ENCODE measurements around the gene HSCB. TPM values are rescaled to one million over a fixed set of nuclear protein-coding genes. Genes with fewer than 3 reads are reported as not detected.

Gene HSCB
- total RNA-seq, 1 experiment from 2014 or later = 22.5 TPM

DNA sequence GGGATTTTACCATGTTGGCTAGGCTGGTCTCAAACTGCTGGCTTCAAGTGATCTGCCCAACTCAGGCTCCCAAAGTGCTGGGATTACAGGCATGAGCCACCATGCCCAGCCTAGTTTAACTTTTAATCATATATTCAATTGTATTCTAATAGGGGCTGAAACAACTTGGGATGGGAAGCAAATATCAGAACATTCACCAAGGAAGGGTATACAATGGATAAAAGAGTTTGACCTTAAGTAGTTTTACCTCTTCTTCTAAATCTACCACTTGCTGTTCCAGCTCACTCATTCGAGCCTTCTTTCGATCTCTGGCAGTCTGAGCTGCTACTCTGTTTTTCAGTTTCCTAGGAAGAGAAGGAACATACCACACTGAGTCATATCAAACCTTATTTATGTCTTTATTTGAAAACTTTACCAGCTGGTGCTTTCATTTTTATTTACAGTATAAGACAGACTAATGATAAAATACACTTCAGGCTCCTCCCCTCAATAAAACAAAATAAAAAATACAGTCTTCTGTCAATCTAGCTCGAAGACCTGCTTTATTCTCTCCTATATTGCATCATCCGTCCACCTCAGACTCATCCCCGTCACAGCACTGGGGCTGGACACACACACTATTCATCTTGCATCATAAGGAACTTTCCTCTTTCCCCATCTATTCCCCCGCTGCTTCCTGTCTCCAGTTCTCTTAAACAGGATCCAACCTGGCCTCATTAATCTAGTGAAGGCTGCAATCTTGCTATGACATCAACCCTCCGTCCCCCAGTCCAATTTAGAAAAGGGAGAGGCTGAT lies 57.2 kb downstream of the HSCB start:
- BruUV-seq (replicated peaks) = no TSS peak

DNA sequence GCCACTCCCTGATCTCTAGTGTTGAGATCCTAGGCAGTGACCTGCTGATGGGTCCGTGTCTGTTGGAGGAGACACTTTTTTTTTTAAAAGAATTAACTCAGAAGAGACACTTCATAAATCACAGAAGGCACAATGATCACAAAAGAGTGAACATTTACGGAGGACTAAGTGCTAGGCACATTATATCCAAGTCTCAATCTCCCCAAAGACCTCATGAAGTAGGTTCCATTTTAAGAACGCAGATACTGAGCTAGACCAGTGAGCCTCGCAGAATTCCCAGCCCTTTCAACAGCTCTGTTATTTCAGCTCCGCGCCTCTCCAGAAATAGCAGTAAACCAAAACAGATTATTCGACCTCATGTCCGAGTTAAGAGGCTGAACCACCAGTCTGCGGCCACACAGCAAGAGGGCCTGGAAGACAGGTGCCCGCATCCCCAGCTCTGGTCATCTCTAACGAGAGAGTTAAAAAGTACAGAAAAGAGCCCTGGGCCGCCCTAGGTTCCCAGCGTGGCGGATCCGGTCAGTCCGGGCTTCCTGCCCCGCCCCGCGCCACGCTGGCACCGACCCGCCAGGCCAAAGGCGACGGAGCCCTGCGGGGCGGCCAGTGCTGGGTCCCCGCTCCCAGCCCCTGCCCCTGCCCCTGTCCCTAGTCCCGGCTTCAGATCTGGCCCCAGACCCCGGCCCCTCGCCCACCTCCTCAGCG lies 57.9 kb downstream of the HSCB start:
- BruUV-seq (replicated peaks) = TSS peak; percentile 45
- H3K4me1 ChIP-seq (ENCODE audit: insufficient read depth, low read length, poor library complexity, severe bottlenecking) = peaks cover 17% of the 10 kb centered on the region
- ChIA-PET CTCF (interaction anchor here (1.6 kb wide), 1 partner anchor 199 kb away, joined by 5 read pairs; no protein-coding TSS in a partner anchor), POLR2A (ENCODE audit: low non-redundant PET) (interaction anchor here (0.6 to 0.8 kb wide), 6 partner anchors 22 to 934 kb away, joined by 3 to 7 read pairs (median 4); no protein-coding TSS in a partner anchor)
- H3K27me3 ChIP-seq (replicated peaks; ENCODE audit: insufficient read depth, low read depth, low read length, poor library complexity) = no peaks in the 10 kb centered on the region
- intact Hi-C loops (cut with micrococcal nuclease; ENCODE audit: unreplicated experiment) = no loop called here
- DNase-seq (ENCODE audit: low spot score) = peak; percentile 36
- peak overlapping the region; percentile 69 for H3K4me3 ChIP-seq (ENCODE audit: low read depth, low read length, poor library complexity, severe bottlenecking)
- TF ChIP-seq EZH2 (IDR thresholded peaks at IDR 0.05; ENCODE audit: borderline replicate concordance, low read depth, low read length, poor library complexity, severe bottlenecking) = no peak
- TF ChIP-seq, protein P1, sequence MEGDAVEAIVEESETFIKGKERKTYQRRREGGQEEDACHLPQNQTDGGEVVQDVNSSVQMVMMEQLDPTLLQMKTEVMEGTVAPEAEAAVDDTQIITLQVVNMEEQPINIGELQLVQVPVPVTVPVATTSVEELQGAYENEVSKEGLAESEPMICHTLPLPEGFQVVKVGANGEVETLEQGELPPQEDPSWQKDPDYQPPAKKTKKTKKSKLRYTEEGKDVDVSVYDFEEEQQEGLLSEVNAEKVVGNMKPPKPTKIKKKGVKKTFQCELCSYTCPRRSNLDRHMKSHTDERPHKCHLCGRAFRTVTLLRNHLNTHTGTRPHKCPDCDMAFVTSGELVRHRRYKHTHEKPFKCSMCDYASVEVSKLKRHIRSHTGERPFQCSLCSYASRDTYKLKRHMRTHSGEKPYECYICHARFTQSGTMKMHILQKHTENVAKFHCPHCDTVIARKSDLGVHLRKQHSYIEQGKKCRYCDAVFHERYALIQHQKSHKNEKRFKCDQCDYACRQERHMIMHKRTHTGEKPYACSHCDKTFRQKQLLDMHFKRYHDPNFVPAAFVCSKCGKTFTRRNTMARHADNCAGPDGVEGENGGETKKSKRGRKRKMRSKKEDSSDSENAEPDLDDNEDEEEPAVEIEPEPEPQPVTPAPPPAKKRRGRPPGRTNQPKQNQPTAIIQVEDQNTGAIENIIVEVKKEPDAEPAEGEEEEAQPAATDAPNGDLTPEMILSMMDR (conservative IDR thresholded peaks at IDR 0.05; ENCODE audit: low read depth, low read length) = no peak
- H3K36me3 ChIP-seq (ENCODE audit: insufficient read depth, low read length, poor library complexity, severe bottlenecking) = peaks cover 43% of the 10 kb centered on the region
- H3K27ac ChIP-seq (ENCODE audit: low read depth, low read length, poor library complexity, severe bottlenecking) = peak overlapping the region; percentile 99
- H3K9me3 ChIP-seq (ENCODE audit: low read depth, low read length, poor library complexity, severe bottlenecking) = no peaks in the 10 kb centered on the region

More for the DNA sequence above, 57.2 kb downstream of the HSCB start:
- peaks cover 17% of the 10 kb centered on the region for H3K4me1 ChIP-seq (ENCODE audit: insufficient read depth, low read length, poor library complexity, severe bottlenecking)
- H3K4me3 ChIP-seq (ENCODE audit: low read depth, low read length, poor library complexity, severe bottlenecking) = peak overlapping the region; percentile 69
- peaks cover 50% of the 10 kb centered on the region for H3K36me3 ChIP-seq (ENCODE audit: insufficient read depth, low read length, poor library complexity, severe bottlenecking)
- peak; percentile 69 for DNase-seq (ENCODE audit: low spot score)
- POLR2A ChIA-PET (ENCODE audit: low non-redundant PET) = interaction anchor here (0.7 to 0.8 kb wide), 3 partner anchors 29 to 353 kb away, joined by 3 to 9 read pairs (median 3); no protein-coding TSS in a partner anchor
- TF ChIP-seq EZH2 (IDR thresholded peaks at IDR 0.05; ENCODE audit: borderline replicate concordance, low read depth, low read length, poor library complexity, severe bottlenecking) = no peak
- TF ChIP-seq, protein P1 (conservative IDR thresholded peaks at IDR 0.05; ENCODE audit: low read depth, low read length) = no peak
- intact Hi-C loops (cut with micrococcal nuclease; ENCODE audit: unreplicated experiment) = no loop called here
- no peaks in the 10 kb centered on the region for H3K9me3 ChIP-seq (ENCODE audit: low read depth, low read length, poor library complexity, severe bottlenecking)
- H3K27ac ChIP-seq (ENCODE audit: low read depth, low read length, poor library complexity, severe bottlenecking) = peak overlapping the region; percentile 99
- H3K27me3 ChIP-seq (replicated peaks; ENCODE audit: insufficient read depth, low read depth, low read length, poor library complexity) = no peaks in the 10 kb centered on the region
- CTCF ChIA-PET = no interaction called here

DNA sequence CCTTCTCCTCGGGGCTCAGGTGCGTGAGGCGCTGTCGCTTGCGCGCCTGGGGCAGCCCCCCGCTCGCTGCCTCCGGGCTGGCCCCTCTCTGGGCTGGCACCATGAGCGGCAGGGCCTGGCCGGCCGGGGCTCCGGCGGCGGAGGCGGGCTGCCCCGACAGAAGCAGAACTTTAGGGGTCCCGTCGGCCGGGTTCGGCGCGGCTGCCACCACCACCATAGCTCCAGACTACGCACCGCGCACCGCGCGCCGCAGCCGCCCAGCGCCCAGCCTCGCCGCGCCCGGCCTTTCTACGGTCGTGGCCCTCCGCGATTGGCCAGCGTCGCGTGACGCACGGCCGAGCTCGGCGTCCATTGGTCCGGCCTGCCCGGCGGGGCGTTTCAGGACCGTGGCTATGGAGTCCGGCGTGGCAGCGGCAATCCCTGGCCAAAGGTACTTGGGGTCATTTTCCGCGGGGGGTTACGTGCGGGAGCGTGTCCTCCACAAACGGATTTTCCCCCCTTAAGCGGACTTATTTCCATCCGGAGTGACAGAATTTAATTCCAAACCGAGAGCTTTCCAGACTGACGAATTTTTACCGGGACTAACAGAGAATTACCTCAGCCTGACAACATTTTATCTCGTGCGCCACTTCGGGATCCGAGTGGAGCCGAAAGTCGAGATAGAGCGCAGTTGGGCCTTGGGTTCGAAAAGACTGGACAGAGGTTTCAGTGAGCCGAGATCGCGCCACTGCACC lies 58.6 kb downstream of the HSCB start, which contains the start of gene XBP1:
TSS of gene XBP1 (minus strand) at position 262 of the 734 bp plus-strand sequence.
- no peak for TF ChIP-seq EZH2 (IDR thresholded peaks at IDR 0.05; ENCODE audit: borderline replicate concordance, low read depth, low read length, poor library complexity, severe bottlenecking)
- POLR2A ChIA-PET (ENCODE audit: low non-redundant PET) = interaction anchor here (0.6 to 0.7 kb wide), 3 partner anchors 23 to 935 kb away, joined by 4 to 7 read pairs (median 6); no protein-coding TSS in a partner anchor
- Histone ChIP-seq H3K27me3 (replicated peaks; ENCODE audit: insufficient read depth, low read depth, low read length, poor library complexity) (no peaks in the 10 kb centered on the region), H3K9me3 (ENCODE audit: low read depth, low read length, poor library complexity, severe bottlenecking) (no peaks in the 10 kb centered on the region), H3K36me3 (ENCODE audit: insufficient read depth, low read length, poor library complexity, severe bottlenecking) (peaks cover 36% of the 10 kb centered on the region), H3K4me1 (ENCODE audit: insufficient read depth, low read length, poor library complexity, severe bottlenecking) (peaks cover 17% of the 10 kb centered on the region), H3K4me3 (ENCODE audit: low read depth, low read length, poor library complexity, severe bottlenecking) (peak within 1 kb of the TSS; percentile 69), H3K27ac (ENCODE audit: low read depth, low read length, poor library complexity, severe bottlenecking) (peak within 1 kb of the TSS; percentile 99)
- BruUV-seq (replicated peaks) = no TSS peak
- CTCF ChIA-PET = interaction anchor here (1.6 kb wide), 1 partner anchor 200 kb away, joined by 5 read pairs; no protein-coding TSS in a partner anchor
- intact Hi-C loops (cut with micrococcal nuclease; ENCODE audit: unreplicated experiment) = no loop called here
- DNase-seq (ENCODE audit: low spot score) = peak; percentile 95
